ENCODE measurements around the gene MAGI1.

DNA sequence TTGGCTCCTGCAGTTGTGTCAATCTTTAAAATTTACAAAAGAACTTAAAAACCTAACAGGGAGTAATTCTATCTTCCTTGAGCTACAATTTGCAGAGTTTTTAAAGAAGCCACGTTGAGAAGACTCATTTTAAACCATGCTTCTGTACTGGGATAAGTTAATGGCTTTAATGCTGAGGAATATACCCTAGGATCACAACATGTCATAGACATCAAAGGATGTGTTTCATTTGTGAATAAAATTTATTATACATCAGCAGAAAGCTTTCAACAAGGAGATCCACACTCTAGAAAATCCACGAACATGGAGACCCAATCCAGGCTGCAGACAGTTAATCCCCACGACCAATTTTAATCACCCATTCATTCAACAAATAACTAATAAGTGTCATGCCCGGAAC is 297.2 kb downstream of the MAGI1 start:
- TF ChIP-seq, protein P1, sequence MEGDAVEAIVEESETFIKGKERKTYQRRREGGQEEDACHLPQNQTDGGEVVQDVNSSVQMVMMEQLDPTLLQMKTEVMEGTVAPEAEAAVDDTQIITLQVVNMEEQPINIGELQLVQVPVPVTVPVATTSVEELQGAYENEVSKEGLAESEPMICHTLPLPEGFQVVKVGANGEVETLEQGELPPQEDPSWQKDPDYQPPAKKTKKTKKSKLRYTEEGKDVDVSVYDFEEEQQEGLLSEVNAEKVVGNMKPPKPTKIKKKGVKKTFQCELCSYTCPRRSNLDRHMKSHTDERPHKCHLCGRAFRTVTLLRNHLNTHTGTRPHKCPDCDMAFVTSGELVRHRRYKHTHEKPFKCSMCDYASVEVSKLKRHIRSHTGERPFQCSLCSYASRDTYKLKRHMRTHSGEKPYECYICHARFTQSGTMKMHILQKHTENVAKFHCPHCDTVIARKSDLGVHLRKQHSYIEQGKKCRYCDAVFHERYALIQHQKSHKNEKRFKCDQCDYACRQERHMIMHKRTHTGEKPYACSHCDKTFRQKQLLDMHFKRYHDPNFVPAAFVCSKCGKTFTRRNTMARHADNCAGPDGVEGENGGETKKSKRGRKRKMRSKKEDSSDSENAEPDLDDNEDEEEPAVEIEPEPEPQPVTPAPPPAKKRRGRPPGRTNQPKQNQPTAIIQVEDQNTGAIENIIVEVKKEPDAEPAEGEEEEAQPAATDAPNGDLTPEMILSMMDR (IDR thresholded peaks at IDR 0.05) = no peak
- TF ChIP-seq POLR2A (IDR thresholded peaks at IDR 0.05) = no peak
- no peak for TF ChIP-seq POLR2AphosphoS5 (IDR thresholded peaks at IDR 0.05)

Data from prostate gland (tissue), 2 donors.